Measurements from ENCODE around the gene BAZ1A.
"Not testable (repeated sequence)": the region's sequence is repeated elsewhere in the genome, so short reads cannot be mapped to it uniquely, and the experiment has no call there.

The BAZ1A gene

GRCh38 chr14:34858765-34859164 lies 16.4 kb downstream of the BAZ1A start:
- no peak for DNase-seq (ENCODE audit: low read depth in 2 of 2)

GRCh38 chr14:34857689-34858449 lies 17.3 kb downstream of the BAZ1A start:
- no peak for DNase-seq (ENCODE audit: low read depth in 2 of 2)

GRCh38 chr14:34853041-34853440 lies 22.1 kb downstream of the BAZ1A start:
- DNase-seq (ENCODE audit: low read depth in 2 of 2): no peak

GRCh38 chr14:34851395-34851794 lies 23.8 kb downstream of the BAZ1A start:
- DNase-seq (ENCODE audit: low read depth in 2 of 2): no peak

GRCh38 chr14:34845869-34846268 lies 29.3 kb downstream of the BAZ1A start:
- DNase-seq (ENCODE audit: low read depth in 2 of 2): no peak

- no peak for DNase-seq (ENCODE audit: low read depth in 2 of 2)
Measured at GRCh38 chr14:34843011-34843554, 32.1 kb downstream of the BAZ1A start.

- no peak for DNase-seq (ENCODE audit: low read depth in 2 of 2)
Measured at GRCh38 chr14:34837801-34838322, 37.3 kb downstream of the BAZ1A start.

- DNase-seq (ENCODE audit: low read depth in 2 of 2): no peak
Measured at GRCh38 chr14:34835312-34835711, 39.8 kb downstream of the BAZ1A start.

GRCh38 chr14:34833549-34834523 lies 41.3 kb downstream of the BAZ1A start:
- DNase-seq (ENCODE audit: low read depth in 2 of 2): no peak

- DNase-seq (ENCODE audit: low read depth in 2 of 2): no peak
Measured at GRCh38 chr14:34826661-34827060, 48.5 kb downstream of the BAZ1A start.

GRCh38 chr14:34824826-34825225 lies 50.3 kb downstream of the BAZ1A start:
- no peak for DNase-seq (ENCODE audit: low read depth in 2 of 2)

- DNase-seq (ENCODE audit: low read depth in 2 of 2): no peak
Measured at GRCh38 chr14:34824256-34824655, 50.9 kb downstream of the BAZ1A start.

- DNase-seq (ENCODE audit: low read depth in 2 of 2): no peak
Measured at GRCh38 chr14:34817768-34818167, 57.4 kb downstream of the BAZ1A start.

GRCh38 chr14:34810028-34810427 lies 65.1 kb downstream of the BAZ1A start:
- DNase-seq (ENCODE audit: low read depth in 2 of 2): no peak

GRCh38 chr14:34806257-34806656 lies 68.9 kb downstream of the BAZ1A start:
- DNase-seq (ENCODE audit: low read depth in 2 of 2): no peak

- no peak for DNase-seq (ENCODE audit: low read depth in 2 of 2)
Measured at GRCh38 chr14:34804933-34805332, 70.2 kb downstream of the BAZ1A start.

- DNase-seq (ENCODE audit: low read depth in 2 of 2): not testable (repeated sequence)
Measured at GRCh38 chr14:34798861-34799260, 76.3 kb downstream of the BAZ1A start.

- DNase-seq (ENCODE audit: low read depth in 2 of 2): no peak
Measured at GRCh38 chr14:34797747-34798583, 77.2 kb downstream of the BAZ1A start.

GRCh38 chr14:34796902-34797301 lies 78.3 kb downstream of the BAZ1A start:
- DNase-seq (ENCODE audit: low read depth in 2 of 2): no peak

GRCh38 chr14:34794941-34795340 lies 80.2 kb downstream of the BAZ1A start:
- no peak for DNase-seq (ENCODE audit: low read depth in 2 of 2)

- DNase-seq (ENCODE audit: low read depth in 2 of 2): no peak
Measured at GRCh38 chr14:34794217-34794616, 80.9 kb downstream of the BAZ1A start.
